T-cell (primary cell): ENCODE results near the gene FZD10. TPM values are rescaled to one million over a fixed set of nuclear protein-coding genes. Genes with fewer than 3 reads are reported as not detected.

ENCODE experiments used
- ATAC-seq, 4 experiments: fragments of 200-7000 bp in 3 of 4; fragments of 150-1000 bp in 1 of 4; cut with Tn5 transposase; replicated peaks in 1 of 4; 1 replicate in 3 of 4; 2 replicates in 1 of 4; pipeline ENCODE4 v1.10.0; 2021; ENCODE audit warnings: moderate library complexity in 3 of 4, mild to moderate bottlenecking in 2 of 4, moderate number of reproducible peaks in 1 of 4
- CTCF ChIA-PET, 2 donors: fragments of 300-600 bp; sonication (Branson Sonifier 250); formaldehyde crosslinking; loops; one replicate each; lab custom pipeline; 2022; ENCODE audit warnings: antibody characterized with exemption in 2 of 2; lab: Charles Lee
- POLR2A ChIA-PET, 2 donors: fragments of 300-600 bp; sonication (Branson Sonifier 250); formaldehyde crosslinking; loops; one replicate each; lab custom pipeline; 2022; ENCODE audit warnings: antibody characterized with exemption in 2 of 2; lab: Charles Lee
- DNase-seq, 35 experiments: peaks; one replicate each; pipeline versions ENCODE4 v3.0.0 to v3.0.0-alpha.2; 2013 to 2023
- H3K27ac ChIP-seq: one replicate; pipeline ENCODE4 v1.5.1; 2013; ENCODE audit warnings: low read length
- H3K27me3 ChIP-seq, 2 experiments: replicated peaks in 1 of 2; 1 replicate in 1 of 2; 2 replicates in 1 of 2; pipeline versions ENCODE4 v1.6.1 to v1.7.0; 2013; ENCODE audit warnings: low read length in 1 of 2, mixed read lengths in 1 of 2; ENCODE audit not compliant: control insufficient read depth in 2 of 2, insufficient read depth in 2 of 2; ENCODE audit errors: extremely low read depth in 1 of 2
- H3K36me3 ChIP-seq, 2 donors: 1 replicate in 1 of 2; 2 replicates in 1 of 2; pipeline versions ENCODE4 v1.6.1 to v1.7.0; 2013; ENCODE audit warnings: low read length in 1 of 2; ENCODE audit not compliant: control insufficient read depth in 2 of 2, insufficient read depth in 1 of 2; ENCODE audit errors: extremely low read depth in 1 of 2
- H3K4me1 ChIP-seq, 2 experiments: 1 replicate in 1 of 2; 2 replicates in 1 of 2; pipeline versions ENCODE4 v1.6.1 to v1.7.0; 2013; ENCODE audit warnings: low read length in 2 of 2, mixed read lengths in 1 of 2; ENCODE audit not compliant: insufficient read depth in 2 of 2, control insufficient read depth in 1 of 2; ENCODE audit errors: extremely low read depth in 1 of 2
- H3K4me3 ChIP-seq, 2 donors: 1 replicate in 1 of 2; 2 replicates in 1 of 2; pipeline versions ENCODE4 v1.5.1 to v1.7.0; 2013; ENCODE audit warnings: mild to moderate bottlenecking in 2 of 2, low read length in 1 of 2, moderate library complexity in 1 of 2; ENCODE audit not compliant: control insufficient read depth in 1 of 2; ENCODE audit errors: extremely low read depth in 1 of 2
- H3K9me3 ChIP-seq: 2 replicates; pipeline ENCODE4 v1.7.0; 2013
- H3K27ac Mint-ChIP-seq, 2 donors: one replicate each; pipeline ENCODE4 v1.8.0; 2020 to 2021; ENCODE audit warnings: mild to moderate bottlenecking in 2 of 2, mixed read lengths in 2 of 2
- H3K27me3 Mint-ChIP-seq, 2 donors: one replicate each; pipeline ENCODE4 v1.8.0; 2021 to 2022; ENCODE audit warnings: mixed read lengths in 2 of 2
- H3K36me3 Mint-ChIP-seq: one replicate; pipeline ENCODE4 v1.8.0; 2021; ENCODE audit warnings: mixed read lengths
- H3K4me1 Mint-ChIP-seq, 3 donors: one replicate each; pipeline ENCODE4 v1.8.0; 2020 to 2022; ENCODE audit warnings: mixed read lengths in 3 of 3, mild to moderate bottlenecking in 1 of 3
- H3K4me3 Mint-ChIP-seq, 3 donors: one replicate each; pipeline ENCODE4 v1.8.0; 2020 to 2022; ENCODE audit warnings: mild to moderate bottlenecking in 3 of 3, mixed read lengths in 3 of 3, moderate library complexity in 3 of 3
- H3K9me3 Mint-ChIP-seq, 3 donors: one replicate each; pipeline ENCODE4 v1.8.0; 2020 to 2022; ENCODE audit warnings: mixed read lengths in 3 of 3
- WGBS: methylation state at CpG from one replicate; pipeline ENCODE4 v1.1.5; 2013; ENCODE audit warnings: missing lambda C conversion rate; ENCODE audit not compliant: insufficient coverage; 5-methylcytosine and 5-hydroxymethylcytosine counted together
- total RNA-seq, 35 experiments: library from RNA in 6 of 35; stranded (reverse) in 6 of 35; fragments of 120-200 nt in 1 of 35; gene quantifications; one replicate each; pipeline versions ENCODE4 v1.2.1 to v1.2.4 and lab custom pipeline; 2013 to 2026

FZD10 gene
- total RNA-seq, 5 donors from 2014 or later (not counting 1 experiment from before 2014, with no cell fraction given) = not detected

GRCh38 chr12:130186651-130187268 is 24.5 kb downstream of the FZD10 start:
- no peak for DNase-seq
- ChIA-PET POLR2A (no interaction called here), CTCF (no interaction called here)
- Mint-ChIP-seq H3K9me3 (peaks cover 6 to 17% (median 7%) of the 10 kb centered on the region in 3 donors), H3K4me1 (no peaks in the 10 kb centered on the region), H3K27me3 (peaks cover 5 to 19% of the 10 kb centered on the region in 2 donors), H3K27ac (no peak overlapping the region), H3K4me3 (no peak overlapping the region), H3K36me3 (no peaks in the 10 kb centered on the region)
- no peaks in the 10 kb centered on the region for H3K36me3 ChIP-seq
- H3K27me3 ChIP-seq = peaks cover 0 to 16% of the 10 kb centered on the region in 2 experiments
- no peaks in the 10 kb centered on the region for H3K4me1 ChIP-seq
- H3K27ac ChIP-seq = no peak overlapping the region
- no peak for ATAC-seq
- no peaks in the 10 kb centered on the region for H3K9me3 ChIP-seq
- no peak overlapping the region for H3K4me3 ChIP-seq
- WGBS = 43% methylated on average over 7 of the region's 13 CpGs

- H3K36me3 Mint-ChIP-seq = no peaks in the 10 kb centered on the region
- Histone ChIP-seq H3K9me3 (no peaks in the 10 kb centered on the region), H3K27me3 (peaks cover 0 to 5% of the 10 kb centered on the region in 2 experiments), H3K4me3 (no peak overlapping the region), H3K4me1 (no peaks in the 10 kb centered on the region), H3K36me3 (no peaks in the 10 kb centered on the region), H3K27ac (no peak overlapping the region)
- ChIA-PET POLR2A (no interaction called here), CTCF (no interaction called here)
- no peaks in the 10 kb centered on the region for H3K4me1 Mint-ChIP-seq
- H3K27ac Mint-ChIP-seq = no peak overlapping the region
- WGBS = 78% methylated on average over 13 of the region's 19 CpGs
- no peak for ATAC-seq
- no peak overlapping the region for H3K4me3 Mint-ChIP-seq
- H3K27me3 Mint-ChIP-seq = peaks cover 5 to 19% of the 10 kb centered on the region in 2 donors
- no peak for DNase-seq
- H3K9me3 Mint-ChIP-seq = peaks cover 0 to 14% (median 4%) of the 10 kb centered on the region in 3 donors
These were observed 30.5 kb downstream of the FZD10 start for GRCh38 chr12:130192642-130193345.

- WGBS = 21% methylated on average over 6 of the region's 10 CpGs
- ChIA-PET POLR2A (no interaction called here), CTCF (no interaction called here)
- H3K4me3 Mint-ChIP-seq = no peak overlapping the region
- no peak for ATAC-seq
- no peaks in the 10 kb centered on the region for H3K4me1 Mint-ChIP-seq
- H3K9me3 ChIP-seq = no peaks in the 10 kb centered on the region
- no peak overlapping the region for H3K27ac ChIP-seq
- H3K27me3 ChIP-seq = peaks cover 0 to 7% of the 10 kb centered on the region in 2 experiments
- peaks cover 0 to 14% (median 4%) of the 10 kb centered on the region in 3 donors for H3K9me3 Mint-ChIP-seq
- H3K4me3 ChIP-seq = no peak overlapping the region
- no peaks in the 10 kb centered on the region for H3K36me3 ChIP-seq
- peaks cover 3 to 14% of the 10 kb centered on the region in 2 donors for H3K27me3 Mint-ChIP-seq
- H3K27ac Mint-ChIP-seq = no peak overlapping the region
- no peaks in the 10 kb centered on the region for H3K4me1 ChIP-seq
- DNase-seq = no peak
- H3K36me3 Mint-ChIP-seq = no peaks in the 10 kb centered on the region
These were observed 31.9 kb downstream of the FZD10 start for GRCh38 chr12:130194154-130194553.

GRCh38 chr12:130195369-130195768 is 33.1 kb downstream of the FZD10 start:
- H3K4me3 ChIP-seq = no peak overlapping the region
- H3K9me3 Mint-ChIP-seq = peaks cover 0 to 15% (median 7%) of the 10 kb centered on the region in 3 donors
- ChIA-PET CTCF (no interaction called here), POLR2A (no interaction called here)
- ATAC-seq (no peak), DNase-seq (no peak)
- H3K4me1 ChIP-seq = no peaks in the 10 kb centered on the region
- H3K27ac Mint-ChIP-seq = no peak overlapping the region
- no peaks in the 10 kb centered on the region for H3K36me3 Mint-ChIP-seq
- H3K36me3 ChIP-seq = no peaks in the 10 kb centered on the region
- H3K9me3 ChIP-seq = no peaks in the 10 kb centered on the region
- H3K27ac ChIP-seq = no peak overlapping the region
- H3K4me1 Mint-ChIP-seq = no peaks in the 10 kb centered on the region
- H3K27me3 Mint-ChIP-seq = peaks cover 5 to 13% of the 10 kb centered on the region in 2 donors
- H3K4me3 Mint-ChIP-seq = no peak overlapping the region
- 100% methylated on average over 1 of the region's 7 CpGs for WGBS
- peaks cover 0 to 11% of the 10 kb centered on the region in 2 experiments for H3K27me3 ChIP-seq

GRCh38 chr12:130195776-130196175 is 33.5 kb downstream of the FZD10 start:
- no peaks in the 10 kb centered on the region for H3K4me1 ChIP-seq
- DNase-seq = no peak
- no peaks in the 10 kb centered on the region for H3K9me3 ChIP-seq
- 77% methylated on average over 11 of the region's 12 CpGs for WGBS
- H3K9me3 Mint-ChIP-seq = peaks cover 0 to 17% (median 6%) of the 10 kb centered on the region in 3 donors
- ChIA-PET POLR2A (no interaction called here), CTCF (no interaction called here)
- H3K4me3 Mint-ChIP-seq = no peak overlapping the region
- H3K27me3 ChIP-seq = peaks cover 0 to 11% of the 10 kb centered on the region in 2 experiments
- H3K27ac Mint-ChIP-seq = no peak overlapping the region
- no peaks in the 10 kb centered on the region for H3K36me3 Mint-ChIP-seq
- no peaks in the 10 kb centered on the region for H3K36me3 ChIP-seq
- no peak overlapping the region for H3K4me3 ChIP-seq
- no peak for ATAC-seq
- H3K4me1 Mint-ChIP-seq = no peaks in the 10 kb centered on the region
- H3K27ac ChIP-seq = no peak overlapping the region
- H3K27me3 Mint-ChIP-seq = peaks cover 6 to 16% of the 10 kb centered on the region in 2 donors

- POLR2A ChIA-PET = no interaction called here
- peaks cover 0 to 11% (median 6%) of the 10 kb centered on the region in 3 donors for H3K9me3 Mint-ChIP-seq
- WGBS = 66% methylated on average over 11 of the region's 13 CpGs
These were observed 34.6 kb downstream of the FZD10 start for GRCh38 chr12:130196827-130197226.

More at GRCh38 chr12:130196827-130197226, 34.6 kb downstream of the FZD10 start:
- peaks cover 5 to 11% of the 10 kb centered on the region in 2 donors for H3K27me3 Mint-ChIP-seq
- ATAC-seq (no peak), DNase-seq (no peak)
- no peaks in the 10 kb centered on the region for H3K36me3 Mint-ChIP-seq
- Histone ChIP-seq H3K4me1 (no peaks in the 10 kb centered on the region), H3K27me3 (peaks cover 0 to 11% of the 10 kb centered on the region in 2 experiments), H3K36me3 (no peaks in the 10 kb centered on the region), H3K27ac (no peak overlapping the region), H3K4me3 (no peak overlapping the region), H3K9me3 (no peaks in the 10 kb centered on the region)
- H3K27ac Mint-ChIP-seq = no peak overlapping the region
- no peak overlapping the region for H3K4me3 Mint-ChIP-seq
- CTCF ChIA-PET = no interaction called here
- no peaks in the 10 kb centered on the region for H3K4me1 Mint-ChIP-seq
